Endothelial cell of umbilical vein (primary cell): Measurements from ENCODE around the gene RDX. TPM values are rescaled to one million over a fixed set of nuclear protein-coding genes. Genes with fewer than 3 reads are reported as not detected.

ENCODE experiments used
- BruUV-seq: library from RNA; stranded (reverse); fragments of 400-500 nt; replicated peaks from 2 replicates; lab custom pipeline; 2021; lab: Mats Ljungman, UMichigan
- CTCF ChIA-PET: fragments of 300-600, 350-600 bp; sonication (Branson Sonifier 250); formaldehyde crosslinking; loops from one replicate; lab custom pipeline; 2021; ENCODE audit warnings: antibody characterized with exemption, inconsistent platforms; lab: Charles Lee
- POLR2A ChIA-PET: fragments of 300-600, 350-600 bp; sonication (Branson Sonifier 250); formaldehyde crosslinking; loops from one replicate; lab custom pipeline; 2021; ENCODE audit warnings: antibody characterized with exemption, inconsistent platforms; lab: Charles Lee
- DNase-seq: peaks from one replicate; pipeline ENCODE4 v3.0.0-alpha.2; 2011; ENCODE audit warnings: low read depth, low spot score
- FAIRE-seq: peaks from 2 replicates; lab custom pipeline; 2011; peaks lifted over from hg19 to GRCh38; lab: Jason Lieb, UNC
- H2AFZ ChIP-seq: 2 replicates; pipeline ENCODE4 v1.6.0; 2012; ENCODE audit warnings: low read depth, low read length, control low read depth, inconsistent platforms
- H3K27ac ChIP-seq: 2 replicates; pipeline ENCODE4 v1.5.1; 2011; ENCODE audit warnings: low read depth, mild to moderate bottlenecking, control low read depth, low read length, moderate library complexity; ENCODE audit not compliant: insufficient read depth
- H3K27me3 ChIP-seq, 2 experiments: 2 replicates each; pipeline versions ENCODE4 v1.6.0 to v1.6.1; 2011; ENCODE audit warnings: low read length in 2 of 2, mixed read lengths in 1 of 2; ENCODE audit not compliant: control insufficient read depth in 2 of 2, insufficient read depth in 2 of 2
- H3K36me3 ChIP-seq, 2 experiments: 2 replicates in 1 of 2; 3 replicates in 1 of 2; pipeline ENCODE4 v1.5.1; 2011; ENCODE audit warnings: low read length in 2 of 2, mild to moderate bottlenecking in 1 of 2, moderate library complexity in 1 of 2; ENCODE audit not compliant: control insufficient read depth in 2 of 2, insufficient read depth in 2 of 2; ENCODE audit errors: extremely low read depth in 1 of 2
- H3K4me1 ChIP-seq: 3 replicates; pipeline ENCODE4 v1.5.1; 2011; ENCODE audit warnings: mild to moderate bottlenecking, low read length; ENCODE audit not compliant: control insufficient read depth, insufficient read depth; ENCODE audit errors: extremely low read depth
- H3K4me2 ChIP-seq: 2 replicates; pipeline ENCODE4 v1.6.1; 2011; ENCODE audit warnings: low read length, control low read depth, mixed read lengths; ENCODE audit not compliant: insufficient read depth
- H3K4me3 ChIP-seq, 3 experiments: fragments of 200-600 bp in 1 of 3; sonication (generic), shearing (Covaris generic) in 1 of 3; replicated peaks in 1 of 3; 2 replicates each; pipeline ENCODE4 v1.5.1; 2011 to 2016; ENCODE audit warnings: control low read depth in 3 of 3, low read length in 3 of 3, mild to moderate bottlenecking in 2 of 3, inconsistent platforms in 1 of 3, low read depth in 1 of 3, moderate library complexity in 1 of 3; ENCODE audit not compliant: insufficient read depth in 1 of 3
- H3K79me2 ChIP-seq: 2 replicates; pipeline ENCODE4 v1.6.0; 2012; ENCODE audit warnings: low read length, inconsistent platforms; ENCODE audit not compliant: control insufficient read depth, insufficient read depth
- H3K9ac ChIP-seq: replicated peaks from 2 replicates; pipeline ENCODE3; 2011; ENCODE audit warnings: low read length, control low read depth; ENCODE audit not compliant: insufficient read depth; ENCODE audit errors: extremely low read depth
- H3K9me1 ChIP-seq: replicated peaks from 3 replicates; pipeline ENCODE4 v1.6.0; 2011; ENCODE audit warnings: mild to moderate bottlenecking, low read length; ENCODE audit not compliant: control insufficient read depth, insufficient read depth; ENCODE audit errors: extremely low read depth
- H3K9me3 ChIP-seq: replicated peaks from 2 replicates; pipeline ENCODE4 v1.5.1; 2012; ENCODE audit warnings: low read length, inconsistent platforms; ENCODE audit not compliant: control insufficient read depth, insufficient read depth
- H4K20me1 ChIP-seq: replicated peaks from 2 replicates; pipeline ENCODE3; 2011; ENCODE audit warnings: mild to moderate bottlenecking, low read length; ENCODE audit not compliant: control insufficient read depth, insufficient read depth; ENCODE audit errors: extremely low read depth
- CTCF ChIP-seq, 2 donors: IDR thresholded peaks; 1 replicate in 1 of 2; 2 replicates in 1 of 2; pipeline ENCODE4 v1.5.1; 2011; ENCODE audit warnings: low read length in 2 of 2, mild to moderate bottlenecking in 2 of 2, moderate library complexity in 2 of 2, control low read depth in 1 of 2, inconsistent platforms in 1 of 2, low read depth in 1 of 2; ENCODE audit not compliant: insufficient read depth in 1 of 2; ENCODE audit errors: extremely low read depth in 1 of 2
- EZH2 ChIP-seq: IDR thresholded peaks from 2 replicates; pipeline ENCODE4 v1.6.1; 2012; ENCODE audit warnings: borderline replicate concordance, low read depth, mild to moderate bottlenecking, moderate library complexity, low read length, inconsistent platforms; ENCODE audit not compliant: severe bottlenecking
- FOS ChIP-seq: IDR thresholded peaks from 2 replicates; pipeline ENCODE4 v1.6.1; 2011; ENCODE audit warnings: mild to moderate bottlenecking, low read length, moderate library complexity, borderline replicate concordance; ENCODE audit not compliant: insufficient read depth
- GATA2 ChIP-seq: IDR thresholded peaks from 2 replicates; pipeline ENCODE4 v1.7.0; 2011; ENCODE audit warnings: low read depth, mild to moderate bottlenecking, moderate library complexity, mixed read lengths, low read length; ENCODE audit not compliant: insufficient read length, insufficient read depth
- JUN ChIP-seq: IDR thresholded peaks from 2 replicates; pipeline ENCODE4 v1.6.1; 2011; ENCODE audit warnings: borderline replicate concordance, low read depth; ENCODE audit not compliant: insufficient read length, insufficient read depth
- MAX ChIP-seq: IDR thresholded peaks from 2 replicates; pipeline ENCODE4 v1.6.1; 2011; ENCODE audit not compliant: insufficient read depth, insufficient read length
- MYC ChIP-seq: IDR thresholded peaks from one replicate; pipeline ENCODE4 v1.6.1; 2011; ENCODE audit warnings: mild to moderate bottlenecking, low read depth, low read length
- POLR2A ChIP-seq: IDR thresholded peaks from 2 replicates; pipeline ENCODE4 v1.6.1; 2012; ENCODE audit warnings: low read depth, mild to moderate bottlenecking, control low read depth, low read length
- POLR2AphosphoS5 ChIP-seq: IDR thresholded peaks from 2 replicates; pipeline ENCODE4 v1.6.1; 2012; ENCODE audit warnings: low read depth, mild to moderate bottlenecking, control low read depth, low read length, moderate library complexity; ENCODE audit not compliant: insufficient read depth
- dilution Hi-C: fragments of 300-500 bp; cut with MboI; formaldehyde crosslinking; loops from one replicate; pipeline ENCODE4 v1.15.0; 2019; ENCODE audit warnings: low sequenced_read_pairs; ENCODE audit not compliant: extremely low pct_ligation_motif_present
- intact Hi-C: fragments of 100-400 bp; cut with micrococcal nuclease; formaldehyde crosslinking; loops from one replicate; pipeline ENCODE4 v1.10.0; 2022
- polyA plus RNA-seq, 4 experiments: library from polyadenylated mRNA; depleted of rRNA in 3 of 4; stranded (reverse) in 3 of 4; unstranded in 1 of 4; fragments of >200 nt; gene quantifications; 2 replicates each; pipeline versions ENCODE4 v1.2.1 to v1.2.3, GENCODE V29; 2011 to 2012; ENCODE audit warnings: missing spikeins in 1 of 4
- total RNA-seq: library from RNA; stranded (reverse); gene quantifications from 2 replicates; pipeline ENCODE4 v1.2.3, GENCODE V29; 2021

RDX gene
- total and polyA plus RNA-seq, 2 donors (not counting 3 experiments of a cell fraction or from before 2014, with no cell fraction given), result 47.9 to 280 TPM

- no peak for TF ChIP-seq GATA2
- no peak for TF ChIP-seq EZH2
- TF ChIP-seq POLR2AphosphoS5, result no peak
- no peak for TF ChIP-seq POLR2A
- no peak for TF ChIP-seq FOS
- no peak for TF ChIP-seq JUN
- TF ChIP-seq MAX, result no peak
- no peak for TF ChIP-seq CTCF (IDR thresholded peaks at IDR 0.05; ENCODE audit: extremely low read depth in 1 of 2, insufficient read depth in 1 of 2, low read depth in 1 of 2, low read length in 2 of 2)
- TF ChIP-seq MYC, result no peak
- dilution Hi-C loops (no loop called here), intact Hi-C loops (loop anchor here (5.0 kb wide), 1 partner anchor 343 kb away; no protein-coding TSS in a partner anchor)
- H3K27ac ChIP-seq, result no peak overlapping the region
- peaks cover 22% of the 10 kb centered on the region for H4K20me1 ChIP-seq
- no TSS peak for BruUV-seq
- no peak overlapping the region for H2AFZ ChIP-seq
- POLR2A ChIA-PET, result no interaction called here
- no peaks in the 10 kb centered on the region for H3K9me1 ChIP-seq
- CTCF ChIA-PET, result interaction anchor here (1.1 to 1.3 kb wide), 2 partner anchors 10 to 18 kb away, joined by 3 read pairs; no protein-coding TSS in a partner anchor
- no peak overlapping the region for H3K4me2 ChIP-seq
- no peak overlapping the region for H3K9ac ChIP-seq
- peaks cover 38% of the 10 kb centered on the region for H3K4me1 ChIP-seq
- FAIRE-seq (no peak), DNase-seq (no peak)
- no peaks in the 10 kb centered on the region for H3K27me3 ChIP-seq
- no peak overlapping the region for H3K4me3 ChIP-seq
- peaks cover 99% of the 10 kb centered on the region for H3K79me2 ChIP-seq
- peaks cover 2 to 3% of the 10 kb centered on the region in 2 experiments for H3K36me3 ChIP-seq
- no peaks in the 10 kb centered on the region for H3K9me3 ChIP-seq
These were observed 5.7 kb downstream of the RDX start for GRCh38 chr11:110290591-110291334.
